ENCODE data around the gene TTC39C.
"Not testable (repeated sequence)": the region's sequence is repeated elsewhere in the genome, so short reads cannot be mapped to it uniquely, and the experiment has no call there.

Gene TTC39C

DNA sequence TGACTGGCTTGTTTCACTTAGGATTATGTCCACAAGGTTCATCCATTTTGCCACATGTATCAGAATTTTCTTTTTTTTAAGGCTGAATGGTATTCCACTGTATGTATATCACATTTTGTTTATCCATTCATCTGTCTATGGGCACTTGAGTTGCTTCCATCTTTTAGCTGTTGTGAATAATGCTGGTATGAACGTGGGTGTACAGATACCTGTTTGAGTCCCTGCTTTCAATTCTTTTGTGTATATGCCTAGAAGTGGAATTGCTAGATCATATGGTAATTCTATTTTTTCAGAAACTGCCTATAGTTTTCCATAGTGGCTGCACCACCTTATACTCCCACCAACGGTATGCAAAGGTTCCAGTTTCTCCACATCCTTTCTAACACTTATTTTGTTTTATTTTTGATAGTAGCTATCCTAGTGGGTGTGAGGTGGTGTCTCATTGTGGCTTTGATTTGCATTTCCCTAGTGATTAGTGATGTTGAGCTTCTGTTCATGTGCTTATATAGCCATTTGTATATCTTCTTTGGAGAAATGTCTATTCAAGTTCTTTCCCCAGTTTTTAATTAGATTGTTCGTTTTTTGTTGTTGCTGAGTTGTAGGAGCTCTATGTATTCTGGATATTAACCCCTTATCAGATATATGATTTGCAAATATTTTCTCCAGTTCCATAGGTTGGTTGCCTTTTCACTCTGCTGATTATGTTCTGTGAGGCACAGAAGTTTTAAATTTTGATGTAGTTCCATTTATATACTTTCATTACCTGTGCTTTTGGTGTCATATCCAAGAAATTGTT is 40.7 kb downstream of the TTC39C start:
- no peak for TF ChIP-seq ZFX (IDR thresholded peaks at IDR 0.05; ENCODE audit: borderline replicate concordance)
- TF ChIP-seq, protein P1, sequence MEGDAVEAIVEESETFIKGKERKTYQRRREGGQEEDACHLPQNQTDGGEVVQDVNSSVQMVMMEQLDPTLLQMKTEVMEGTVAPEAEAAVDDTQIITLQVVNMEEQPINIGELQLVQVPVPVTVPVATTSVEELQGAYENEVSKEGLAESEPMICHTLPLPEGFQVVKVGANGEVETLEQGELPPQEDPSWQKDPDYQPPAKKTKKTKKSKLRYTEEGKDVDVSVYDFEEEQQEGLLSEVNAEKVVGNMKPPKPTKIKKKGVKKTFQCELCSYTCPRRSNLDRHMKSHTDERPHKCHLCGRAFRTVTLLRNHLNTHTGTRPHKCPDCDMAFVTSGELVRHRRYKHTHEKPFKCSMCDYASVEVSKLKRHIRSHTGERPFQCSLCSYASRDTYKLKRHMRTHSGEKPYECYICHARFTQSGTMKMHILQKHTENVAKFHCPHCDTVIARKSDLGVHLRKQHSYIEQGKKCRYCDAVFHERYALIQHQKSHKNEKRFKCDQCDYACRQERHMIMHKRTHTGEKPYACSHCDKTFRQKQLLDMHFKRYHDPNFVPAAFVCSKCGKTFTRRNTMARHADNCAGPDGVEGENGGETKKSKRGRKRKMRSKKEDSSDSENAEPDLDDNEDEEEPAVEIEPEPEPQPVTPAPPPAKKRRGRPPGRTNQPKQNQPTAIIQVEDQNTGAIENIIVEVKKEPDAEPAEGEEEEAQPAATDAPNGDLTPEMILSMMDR (IDR thresholded peaks at IDR 0.05): no peak

DNA sequence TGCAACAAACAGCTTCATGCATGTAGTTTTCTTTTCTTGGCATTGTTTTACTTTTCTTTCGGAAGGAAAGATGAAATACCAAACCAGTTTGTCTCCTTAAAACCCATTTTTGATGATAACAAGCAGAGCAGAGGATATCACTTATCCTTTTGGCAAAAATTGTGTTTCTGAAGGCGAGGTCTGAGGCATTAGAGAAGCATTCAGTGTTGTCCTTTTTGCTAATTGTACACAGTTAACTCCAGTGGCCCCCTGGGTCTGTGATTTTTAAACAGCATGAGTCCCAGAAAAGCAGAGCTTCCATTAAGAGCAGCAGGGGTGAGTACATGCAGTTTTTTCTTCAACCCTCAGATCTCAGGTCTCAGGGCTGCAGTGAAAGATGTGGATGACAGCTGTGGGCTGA is 41.3 kb downstream of the TTC39C start:
- no peak overlapping the region for H3K27ac ChIP-seq
- TF ChIP-seq, protein P1 (IDR thresholded peaks at IDR 0.05): no peak
- no peak for TF ChIP-seq ZFX (IDR thresholded peaks at IDR 0.05; ENCODE audit: borderline replicate concordance)

More for the DNA sequence above, 40.7 kb downstream of the TTC39C start:
- no peak overlapping the region for H3K27ac ChIP-seq

DNA sequence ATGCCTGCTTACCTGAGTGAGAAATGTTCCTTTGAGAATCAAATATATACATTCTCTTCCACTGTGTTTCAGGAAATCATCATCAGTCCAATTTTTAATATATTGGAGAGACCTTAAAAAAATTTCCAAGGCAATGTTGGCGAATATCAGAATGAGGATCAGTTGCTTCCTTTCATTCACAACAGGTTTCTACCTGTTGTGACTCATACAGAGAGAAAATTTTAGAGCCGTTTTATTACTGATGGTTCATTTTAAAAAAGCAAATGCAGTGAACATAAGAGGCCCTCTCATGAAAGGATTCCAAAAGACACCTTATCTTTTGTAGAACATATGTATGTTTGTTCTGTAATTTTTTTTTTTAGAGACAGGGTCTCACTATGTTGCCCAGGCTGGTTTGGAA is 42.0 kb downstream of the TTC39C start:
- TF ChIP-seq ZFX (IDR thresholded peaks at IDR 0.05; ENCODE audit: borderline replicate concordance): no peak
- TF ChIP-seq, protein P1 (IDR thresholded peaks at IDR 0.05): no peak

DNA sequence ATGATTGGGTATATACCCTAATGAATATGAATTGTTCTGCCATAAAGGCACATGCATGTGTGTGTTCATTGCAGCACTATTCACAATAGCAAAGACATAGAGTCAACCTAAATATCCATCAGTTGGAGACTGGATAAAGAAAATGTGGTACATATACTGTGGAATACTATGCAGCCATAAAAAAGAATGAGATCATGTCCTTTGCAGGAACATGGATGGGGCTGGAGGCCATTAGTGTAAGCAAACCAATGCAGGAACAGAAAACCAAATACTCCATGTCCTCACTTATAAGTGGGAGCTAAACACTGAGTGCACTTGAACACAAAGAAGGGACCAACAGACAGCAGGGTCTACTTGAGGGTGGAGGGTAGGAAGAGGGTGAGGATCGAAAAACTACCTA is 43.2 kb downstream of the TTC39C start:
- no peak overlapping the region for H3K27ac ChIP-seq
- TF ChIP-seq ZFX (IDR thresholded peaks at IDR 0.05; ENCODE audit: borderline replicate concordance): no peak
- TF ChIP-seq, protein P1 (IDR thresholded peaks at IDR 0.05): no peak

More for the DNA sequence above, 42.0 kb downstream of the TTC39C start:
- H3K27ac ChIP-seq: no peak overlapping the region

DNA sequence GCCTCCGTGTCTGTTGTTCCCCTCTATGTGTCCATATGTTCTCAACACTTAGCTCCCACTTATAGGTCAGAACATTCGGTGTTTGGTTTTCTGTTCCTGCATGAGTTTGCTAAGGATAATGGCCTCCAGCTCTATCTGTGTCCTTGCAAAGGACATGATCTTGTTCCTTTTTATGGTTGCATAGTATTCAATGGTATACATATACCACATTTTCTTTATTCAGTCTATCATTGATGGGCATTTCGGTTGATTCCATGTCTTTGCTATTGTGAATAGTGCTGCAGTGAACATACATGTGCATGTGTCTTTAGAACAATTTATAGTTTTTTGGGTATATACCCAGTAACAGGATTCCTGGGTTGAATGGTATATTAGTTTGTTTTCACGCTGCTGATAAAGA is 44.8 kb downstream of the TTC39C start:
- not testable (repeated sequence) for H3K27ac ChIP-seq

DNA sequence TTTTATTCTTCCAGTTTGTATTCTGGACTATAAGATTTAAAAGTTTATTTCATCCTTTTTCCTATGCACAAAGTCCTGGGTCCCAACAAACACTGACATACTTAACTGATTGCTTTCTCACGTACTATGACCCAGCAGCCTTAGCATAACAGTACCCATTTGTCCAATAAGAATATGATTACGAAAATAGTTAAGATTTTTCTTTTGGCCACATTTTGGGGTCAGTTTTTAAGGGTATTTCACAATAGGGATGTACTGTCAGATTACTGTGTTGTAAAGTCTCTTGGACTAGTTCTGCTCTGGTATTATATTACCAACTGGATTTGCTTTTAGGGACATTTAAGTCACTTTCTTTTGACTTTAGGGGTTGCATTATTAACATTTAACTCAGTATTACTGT is 46.1 kb downstream of the TTC39C start:
- no peak for TF ChIP-seq ZFX (IDR thresholded peaks at IDR 0.05; ENCODE audit: borderline replicate concordance)
- TF ChIP-seq, protein P1 (IDR thresholded peaks at IDR 0.05): no peak
- H3K27ac ChIP-seq: no peak overlapping the region

DNA sequence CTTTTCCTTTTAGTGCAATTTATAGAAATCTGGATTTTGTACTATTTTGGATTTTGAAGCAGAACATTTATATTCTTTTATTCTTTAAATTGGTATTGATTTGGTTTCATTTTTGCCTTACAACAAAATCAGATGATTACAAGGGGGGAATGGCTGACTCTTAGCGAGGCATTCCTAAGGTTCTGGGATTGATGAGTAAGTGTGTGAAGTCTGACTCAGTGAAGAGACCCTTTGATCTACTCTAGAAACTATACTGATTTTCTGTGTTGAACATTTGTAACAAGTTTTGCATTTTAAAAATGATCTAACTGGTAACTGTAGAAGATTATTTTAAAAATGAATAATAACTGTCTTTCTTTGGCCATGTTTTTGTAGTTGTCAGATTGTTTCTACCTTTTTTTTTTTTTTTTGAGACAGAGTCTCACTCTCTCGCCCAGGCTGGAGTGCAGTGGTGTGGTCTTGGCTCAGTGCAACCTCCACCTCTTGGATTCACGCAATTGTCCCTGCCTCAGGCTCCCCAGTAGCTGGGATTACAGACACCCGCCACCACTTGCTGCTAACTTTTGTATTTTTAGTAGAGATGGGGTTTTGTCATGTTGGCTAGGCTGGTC is 48.7 kb downstream of the TTC39C start:
- no peak overlapping the region for H3K27ac ChIP-seq
- no peak for TF ChIP-seq ZFX (IDR thresholded peaks at IDR 0.05; ENCODE audit: borderline replicate concordance)
- TF ChIP-seq, protein P1 (IDR thresholded peaks at IDR 0.05): no peak

Data from 22Rv1 (cell line).